Measurements from ENCODE around the gene RHOG. TPM values are rescaled to one million over a fixed set of nuclear protein-coding genes. Genes with fewer than 3 reads are reported as not detected.

The RHOG gene
- total RNA-seq, 1 experiment from 2014 or later = 26.4 TPM

DNA sequence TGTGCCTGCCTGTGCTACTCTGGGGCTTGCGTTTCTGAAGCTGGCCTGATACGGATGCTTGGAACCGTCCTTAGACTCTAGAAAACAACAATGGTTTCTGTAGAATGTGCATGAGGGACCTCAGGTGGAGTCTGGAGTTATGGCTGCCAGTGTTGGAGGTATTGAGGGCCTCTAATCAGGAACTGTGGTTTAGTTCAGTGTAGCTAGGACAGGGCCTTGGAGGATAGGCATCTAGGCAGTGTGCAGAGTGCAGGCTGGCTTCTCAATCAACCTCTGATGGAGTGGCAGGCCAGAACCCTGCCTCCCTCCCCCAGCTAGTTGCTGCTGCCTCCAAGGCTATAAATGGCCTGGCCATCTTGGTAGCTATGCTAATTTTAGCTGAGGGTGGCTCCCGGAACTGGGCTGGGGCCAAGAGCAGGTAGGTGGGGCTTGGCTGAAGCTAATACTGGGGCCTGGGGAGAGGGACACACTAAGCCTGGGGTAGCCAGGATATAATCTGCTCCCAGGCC, 18.7 kb upstream of the RHOG start:
- no peak overlapping the region for H3K56ac ChIP-seq (ENCODE audit: insufficient read length, low read depth, low read length)
- H4K5ac ChIP-seq (ENCODE audit: insufficient read length, low read depth, low read length) = no peak overlapping the region
- H3K14ac ChIP-seq (ENCODE audit: insufficient read depth, low read length) = no peak overlapping the region; the same call in 1 of the 2 replicates
- Mint-ChIP-seq H3K9me3 (no peaks in the 10 kb centered on the region), H3K36me3 (ENCODE audit: insufficient read depth in 1 of 3, low read depth in 3 of 3) (peaks cover 0 to 4% (median 0%) of the 10 kb centered on the region in 3 experiments; a peak in 1 of 7 replicates), H3K4me1 (peaks cover 48 to 60% of the 10 kb centered on the region in 2 experiments), H3K27me3 (ENCODE audit: low read depth) (peaks cover 31% of the 10 kb centered on the region), H3K4me3 (no peak overlapping the region), H3K27ac (no peak overlapping the region)
- no peak overlapping the region for H3K27ac ChIP-seq (ENCODE audit: insufficient read length, low read depth, low read length)
- H3K4ac ChIP-seq (ENCODE audit: low read depth, low read length) = no peak overlapping the region
- H3K9me3 ChIP-seq (ENCODE audit: control insufficient read depth, low read depth, low read length) = no peaks in the 10 kb centered on the region
- no peak overlapping the region for H2AK5ac ChIP-seq (ENCODE audit: insufficient read length, low read length)
- no peak overlapping the region for H3K9ac ChIP-seq (ENCODE audit: extremely low read depth, insufficient read length, low read length)
- no peak overlapping the region for H2BK120ac ChIP-seq (ENCODE audit: low read depth, low read length, poor library complexity, severe bottlenecking)
- no CpG with 5 or more reads among the region's 4 CpGs for WGBS (ENCODE audit: extremely low coverage, insufficient read length, low lambda C conversion rate)
- H2BK12ac ChIP-seq (ENCODE audit: insufficient read length, low read depth, low read length) = no peak overlapping the region
- no peaks in the 10 kb centered on the region for H4K20me1 ChIP-seq (ENCODE audit: control insufficient read depth, insufficient read depth, insufficient read length)
- H2BK15ac ChIP-seq (ENCODE audit: low read depth, low read length) = no peak overlapping the region
- H3K4me1 ChIP-seq (ENCODE audit: insufficient read depth, low read length) = peaks cover 7% of the 10 kb centered on the region
- no peak overlapping the region for H3T11ph ChIP-seq (ENCODE audit: low read length)
- H3K23ac ChIP-seq (ENCODE audit: insufficient read length, low read depth, low read length) = no peak overlapping the region
- no peak overlapping the region for H2BK20ac ChIP-seq (ENCODE audit: low read depth, low read length, poor library complexity, severe bottlenecking)
- H3K4me2 ChIP-seq (ENCODE audit: insufficient read depth, insufficient read length, low read length) = no peak overlapping the region
- no peaks in the 10 kb centered on the region for H3K79me1 ChIP-seq (ENCODE audit: insufficient read depth, low read depth, low read length, poor library complexity, severe bottlenecking)
- H3K27me3 ChIP-seq (ENCODE audit: insufficient read depth, low read length) = no peaks in the 10 kb centered on the region; the same call in 1 of the 2 replicates
- no peak for TF ChIP-seq CTCF (conservative IDR thresholded peaks at IDR 0.05)
- peak; percentile 56 for DNase-seq
- H2BK5ac ChIP-seq (ENCODE audit: insufficient read length, low read length) = no peak overlapping the region
- no peak overlapping the region for H4K8ac ChIP-seq (replicated peaks; ENCODE audit: insufficient read length, low read depth, low read length)
- no peak overlapping the region for H3K18ac ChIP-seq (ENCODE audit: insufficient read length, low read depth, low read length)
- H2AFZ ChIP-seq (ENCODE audit: low read length) = no peak overlapping the region
- H3K79me2 ChIP-seq (ENCODE audit: insufficient read depth, low read length) = no peaks in the 10 kb centered on the region
- peaks cover 9% of the 10 kb centered on the region for H3K23me2 ChIP-seq (ENCODE audit: insufficient read length, low read depth, low read length, poor library complexity, severe bottlenecking)
- no peak overlapping the region for H4K91ac ChIP-seq (ENCODE audit: insufficient read length, low read depth, low read length)

Measured in H9 (cell line).